OCI-LY3 (cell line): ENCODE data around the gene CYS1.

Experiments used
- H2AFZ ChIP-seq: fragments of 200-600, 300-600 bp; shearing (Covaris generic); 2 replicates; pipeline ENCODE4 v1.6.0; 2014; ENCODE audit warnings: antibody characterized with exemption, low read depth, low read length
- H3K27ac ChIP-seq: fragments of 200-600, 300-600 bp; sonication (generic); 2 replicates; pipeline ENCODE4 v1.5.1; 2014; ENCODE audit warnings: mild to moderate bottlenecking, low read length, moderate library complexity, mixed read lengths
- H3K27me3 ChIP-seq: fragments of 200-600, 300-600 bp; sonication (generic); 2 replicates; pipeline ENCODE4 v1.6.1; 2014; ENCODE audit warnings: low read depth, low read length, mixed read lengths
- H3K36me3 ChIP-seq: fragments of 200-600, 300-600 bp; sonication (generic); replicated peaks from 2 replicates; pipeline ENCODE3; 2014; ENCODE audit warnings: low read depth, low read length, mixed read lengths
- H3K4me1 ChIP-seq: fragments of 300-600, 200-600 bp; sonication (generic); 2 replicates; pipeline ENCODE4 v1.6.1; 2014; ENCODE audit warnings: low read length, mixed read lengths
- H3K4me2 ChIP-seq: fragments of 200-600, 300-600 bp; sonication (generic); 2 replicates; pipeline ENCODE4 v1.6.1; 2014; ENCODE audit warnings: low read length, mixed read lengths
- H3K4me3 ChIP-seq: fragments of 300-600, 200-600 bp; sonication (generic); 2 replicates; pipeline ENCODE4 v1.5.1; 2014; ENCODE audit warnings: antibody characterized with exemption, mild to moderate bottlenecking, low read length, moderate library complexity
- H3K79me2 ChIP-seq: fragments of 300-600, 200-600 bp; shearing (Covaris generic); 2 replicates; pipeline ENCODE4 v1.6.1; 2014; ENCODE audit warnings: mild to moderate bottlenecking, low read length, mixed read lengths
- H3K9ac ChIP-seq: fragments of 300-600, 200-600 bp; shearing (Covaris generic); 2 replicates; pipeline ENCODE4 v1.6.0; 2014; ENCODE audit warnings: mild to moderate bottlenecking, low read length, moderate library complexity
- H3K9me3 ChIP-seq: fragments of 200-600, 300-600 bp; shearing (Covaris generic); 2 replicates; pipeline ENCODE4 v1.6.1; 2014; ENCODE audit warnings: low read length, mixed read lengths; ENCODE audit not compliant: insufficient read depth
- H4K20me1 ChIP-seq: fragments of 200-600, 300-600 bp; sonication (generic); 2 replicates; pipeline ENCODE4 v1.6.1; 2016; ENCODE audit warnings: low read length, mixed read lengths; ENCODE audit not compliant: insufficient read depth
- EZH2phosphoT487 ChIP-seq: fragments of 200-600 bp; shearing (Covaris generic); IDR thresholded peaks from 2 replicates; pipeline ENCODE4 v1.6.1; 2018; ENCODE audit warnings: antibody characterized with exemption, mixed run types, low read depth
- TF ChIP-seq, protein P1 (sequence below): fragments of 200-600, 300-600 bp; sonication (generic); IDR thresholded peaks from 2 replicates; pipeline ENCODE4 v1.5.1; 2014; ENCODE audit warnings: antibody characterized with exemption, low read length, low read depth

The CYS1 gene

GRCh38 chr2:10125842-10126631 is 45.8 kb upstream of the CYS1 start:
- TF ChIP-seq, protein P1, sequence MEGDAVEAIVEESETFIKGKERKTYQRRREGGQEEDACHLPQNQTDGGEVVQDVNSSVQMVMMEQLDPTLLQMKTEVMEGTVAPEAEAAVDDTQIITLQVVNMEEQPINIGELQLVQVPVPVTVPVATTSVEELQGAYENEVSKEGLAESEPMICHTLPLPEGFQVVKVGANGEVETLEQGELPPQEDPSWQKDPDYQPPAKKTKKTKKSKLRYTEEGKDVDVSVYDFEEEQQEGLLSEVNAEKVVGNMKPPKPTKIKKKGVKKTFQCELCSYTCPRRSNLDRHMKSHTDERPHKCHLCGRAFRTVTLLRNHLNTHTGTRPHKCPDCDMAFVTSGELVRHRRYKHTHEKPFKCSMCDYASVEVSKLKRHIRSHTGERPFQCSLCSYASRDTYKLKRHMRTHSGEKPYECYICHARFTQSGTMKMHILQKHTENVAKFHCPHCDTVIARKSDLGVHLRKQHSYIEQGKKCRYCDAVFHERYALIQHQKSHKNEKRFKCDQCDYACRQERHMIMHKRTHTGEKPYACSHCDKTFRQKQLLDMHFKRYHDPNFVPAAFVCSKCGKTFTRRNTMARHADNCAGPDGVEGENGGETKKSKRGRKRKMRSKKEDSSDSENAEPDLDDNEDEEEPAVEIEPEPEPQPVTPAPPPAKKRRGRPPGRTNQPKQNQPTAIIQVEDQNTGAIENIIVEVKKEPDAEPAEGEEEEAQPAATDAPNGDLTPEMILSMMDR = no peak
- TF ChIP-seq EZH2phosphoT487 = no peak
- peaks cover 81% of the 10 kb centered on the region for H3K79me2 ChIP-seq
- no peak overlapping the region for H3K9ac ChIP-seq
- H3K4me3 ChIP-seq = no peak overlapping the region
- no peaks in the 10 kb centered on the region for H3K27me3 ChIP-seq
- peaks cover 28% of the 10 kb centered on the region for H3K4me1 ChIP-seq
- peaks cover 76% of the 10 kb centered on the region for H3K36me3 ChIP-seq
- H2AFZ ChIP-seq = no peak overlapping the region
- H3K9me3 ChIP-seq = no peaks in the 10 kb centered on the region
- H3K27ac ChIP-seq = no peak overlapping the region
- peaks cover 55% of the 10 kb centered on the region for H4K20me1 ChIP-seq
- H3K4me2 ChIP-seq = no peak overlapping the region

GRCh38 chr2:10124538-10125045 is 44.4 kb upstream of the CYS1 start:
- Histone ChIP-seq H3K4me3 (peak overlapping the region; percentile 90), H4K20me1 (peaks cover 51% of the 10 kb centered on the region), H3K36me3 (peaks cover 68% of the 10 kb centered on the region), H2AFZ (no peak overlapping the region), H3K9me3 (no peaks in the 10 kb centered on the region), H3K4me1 (peaks cover 32% of the 10 kb centered on the region), H3K27me3 (no peaks in the 10 kb centered on the region), H3K4me2 (peak overlapping the region; percentile 88), H3K79me2 (peaks cover 93% of the 10 kb centered on the region), H3K27ac (peak overlapping the region; percentile 17; the same call in 1 of the 2 replicates), H3K9ac (peak overlapping the region; percentile 94)
- TF ChIP-seq, protein P1 = peak; percentile 60
- TF ChIP-seq EZH2phosphoT487 = no peak

- H4K20me1 ChIP-seq = peaks cover 40% of the 10 kb centered on the region
- no peak overlapping the region for H2AFZ ChIP-seq
- no peaks in the 10 kb centered on the region for H3K27me3 ChIP-seq
- no peaks in the 10 kb centered on the region for H3K9me3 ChIP-seq
- no peak for TF ChIP-seq EZH2phosphoT487
- TF ChIP-seq, protein P1 = no peak
- H3K36me3 ChIP-seq = peaks cover 55% of the 10 kb centered on the region
- H3K9ac ChIP-seq = peak overlapping the region; percentile 94
- peaks cover 34% of the 10 kb centered on the region for H3K4me1 ChIP-seq
- H3K79me2 ChIP-seq = peaks cover 82% of the 10 kb centered on the region
- H3K4me2 ChIP-seq = peak overlapping the region; percentile 88
- H3K4me3 ChIP-seq = peak overlapping the region; percentile 90
- H3K27ac ChIP-seq = peak overlapping the region; percentile 69
Measured at GRCh38 chr2:10123281-10123680, 43.1 kb upstream of the CYS1 start.

GRCh38 chr2:10122500-10123280 is 42.5 kb upstream of the CYS1 start, which contains the start of gene RRM2:
Gene RRM2, plus strand, starts transcription at chr2:10122739. Its CDS starts 60 bp downstream, at chr2:10122799.
- Histone ChIP-seq H3K4me2 (peak within 1 kb of the TSS; percentile 96), H3K36me3 (peaks cover 51% of the 10 kb centered on the region), H2AFZ (no peak within 1 kb of the TSS)

More at GRCh38 chr2:10122500-10123280, 42.5 kb upstream of the CYS1 start, which contains the start of gene RRM2:
- peak within 1 kb of the TSS; percentile 89 for H3K27ac ChIP-seq
- peaks cover 36% of the 10 kb centered on the region for H4K20me1 ChIP-seq
- peak within 1 kb of the TSS; percentile 90 for H3K4me3 ChIP-seq
- no peaks in the 10 kb centered on the region for H3K27me3 ChIP-seq
- H3K79me2 ChIP-seq = peaks cover 77% of the 10 kb centered on the region
- no peak for TF ChIP-seq EZH2phosphoT487
- TF ChIP-seq, protein P1 = no peak
- H3K9me3 ChIP-seq = no peaks in the 10 kb centered on the region
- peaks cover 34% of the 10 kb centered on the region for H3K4me1 ChIP-seq
- H3K9ac ChIP-seq = peak within 1 kb of the TSS; percentile 99
